ENCODE measurements around the gene RIT2.

- TF ChIP-seq CTCF (IDR thresholded peaks at IDR 0.05; ENCODE audit: insufficient read depth, low read length, poor library complexity, severe bottlenecking): no peak
- TF ChIP-seq EZH2phosphoT487 (conservative IDR thresholded peaks at IDR 0.05; ENCODE audit: low read length): no peak
These were observed 223.3 kb downstream of the RIT2 start for GRCh38 chr18:42892181-42892580.
